Vagina (tissue), 2 donors: ENCODE measurements around the gene FRYL.

Experiments used
- POLR2A ChIP-seq, 2 donors: fragments of 450-650 bp; IDR thresholded peaks; one replicate each; pipeline ENCODE4 v1.6.1; 2017; ENCODE audit warnings: antibody characterized with exemption in 2 of 2, mild to moderate bottlenecking in 2 of 2, moderate library complexity in 2 of 2
- POLR2AphosphoS5 ChIP-seq, 2 donors: sonication (generic); formaldehyde crosslinking; IDR thresholded peaks; one replicate each; pipeline ENCODE4 v1.9.0; 2017; ENCODE audit warnings: antibody characterized with exemption in 2 of 2, mild to moderate bottlenecking in 2 of 2, low read depth in 1 of 2; ENCODE audit not compliant: insufficient read depth in 1 of 2
- TF ChIP-seq, protein P1 (sequence below), 3 experiments: fragments of 450-650 bp in 2 of 3; fragments of 200-600 bp in 1 of 3; sonication (generic) in 1 of 3; IDR thresholded peaks; one replicate each; pipeline ENCODE4 v1.5.1; 2017 to 2019; ENCODE audit warnings: antibody characterized with exemption in 3 of 3, mild to moderate bottlenecking in 2 of 3, moderate library complexity in 2 of 3

- TF ChIP-seq, protein P1, sequence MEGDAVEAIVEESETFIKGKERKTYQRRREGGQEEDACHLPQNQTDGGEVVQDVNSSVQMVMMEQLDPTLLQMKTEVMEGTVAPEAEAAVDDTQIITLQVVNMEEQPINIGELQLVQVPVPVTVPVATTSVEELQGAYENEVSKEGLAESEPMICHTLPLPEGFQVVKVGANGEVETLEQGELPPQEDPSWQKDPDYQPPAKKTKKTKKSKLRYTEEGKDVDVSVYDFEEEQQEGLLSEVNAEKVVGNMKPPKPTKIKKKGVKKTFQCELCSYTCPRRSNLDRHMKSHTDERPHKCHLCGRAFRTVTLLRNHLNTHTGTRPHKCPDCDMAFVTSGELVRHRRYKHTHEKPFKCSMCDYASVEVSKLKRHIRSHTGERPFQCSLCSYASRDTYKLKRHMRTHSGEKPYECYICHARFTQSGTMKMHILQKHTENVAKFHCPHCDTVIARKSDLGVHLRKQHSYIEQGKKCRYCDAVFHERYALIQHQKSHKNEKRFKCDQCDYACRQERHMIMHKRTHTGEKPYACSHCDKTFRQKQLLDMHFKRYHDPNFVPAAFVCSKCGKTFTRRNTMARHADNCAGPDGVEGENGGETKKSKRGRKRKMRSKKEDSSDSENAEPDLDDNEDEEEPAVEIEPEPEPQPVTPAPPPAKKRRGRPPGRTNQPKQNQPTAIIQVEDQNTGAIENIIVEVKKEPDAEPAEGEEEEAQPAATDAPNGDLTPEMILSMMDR (IDR thresholded peaks at IDR 0.05), result no peak
- TF ChIP-seq POLR2A (IDR thresholded peaks at IDR 0.05) (no peak), POLR2AphosphoS5 (IDR thresholded peaks at IDR 0.05; ENCODE audit: insufficient read depth in 1 of 2, low read depth in 1 of 2) (no peak)
Measured at GRCh38 chr4:48748949-48749596, 31.0 kb downstream of the FRYL start.
